HepG2 (cell line): ENCODE data around the gene ZNF625. TPM values are rescaled to one million over a fixed set of nuclear protein-coding genes. Genes with fewer than 3 reads are reported as not detected.

Experiments used
- HDAC2 ChIP-seq: sonication (generic); formaldehyde crosslinking; IDR thresholded peaks from 2 replicates; pipeline ENCODE4 v1.4.0; 2020; ENCODE audit warnings: missing genetic modification reagents
- HNF4G ChIP-seq, 2 experiments: sonication (generic) in 1 of 2; formaldehyde crosslinking in 1 of 2; IDR thresholded peaks; 2 replicates each; pipeline versions ENCODE4 v1.4.0 to v1.6.1; 2011 to 2020; ENCODE audit warnings: borderline replicate concordance in 2 of 2, low read depth in 2 of 2, mild to moderate bottlenecking in 2 of 2, low read length in 1 of 2, missing genetic modification reagents in 1 of 2, moderate library complexity in 1 of 2
- KLF12 ChIP-seq: sonication (generic); formaldehyde crosslinking; IDR thresholded peaks from 2 replicates; pipeline ENCODE4 v1.4.0; 2020; ENCODE audit warnings: missing genetic modification reagents, borderline replicate concordance
- SMARCC2 ChIP-seq: fragments of 450-650 bp; IDR thresholded peaks from 2 replicates; pipeline ENCODE4 v1.6.1; 2017; ENCODE audit warnings: antibody characterized with exemption, mild to moderate bottlenecking
- SSRP1 ChIP-seq: IDR thresholded peaks from 2 replicates; pipeline ENCODE4 v1.6.1; 2016; ENCODE audit warnings: control low read depth
- STAT5B ChIP-seq: sonication (generic); formaldehyde crosslinking; IDR thresholded peaks from 2 replicates; pipeline ENCODE4 v1.4.0; 2020; ENCODE audit warnings: missing genetic modification reagents
- ZFP36L2 ChIP-seq: sonication (generic); formaldehyde crosslinking; IDR thresholded peaks from 2 replicates; pipeline ENCODE4 v1.4.0; 2020; ENCODE audit warnings: missing genetic modification reagents
- ZMYM2 ChIP-seq: sonication (generic); formaldehyde crosslinking; IDR thresholded peaks from 2 replicates; pipeline ENCODE4 v1.8.0; 2022; ENCODE audit warnings: mild to moderate bottlenecking, missing genetic modification reagents
- ZNF160 ChIP-seq: sonication (generic); formaldehyde crosslinking; IDR thresholded peaks from 2 replicates; pipeline ENCODE4 v1.8.0; 2022; ENCODE audit warnings: mild to moderate bottlenecking, inconsistent platforms, missing genetic modification reagents
- ZNF282 ChIP-seq: fragments of 450-650 bp; IDR thresholded peaks from 2 replicates; pipeline ENCODE4 v1.6.1; 2018; ENCODE audit not compliant: partially characterized antibody
- ZNF749 ChIP-seq: sonication (generic); formaldehyde crosslinking; IDR thresholded peaks from 2 replicates; pipeline ENCODE4 v1.8.0; 2022; ENCODE audit warnings: mild to moderate bottlenecking, missing genetic modification reagents, moderate library complexity, borderline replicate concordance
- ZSCAN22 ChIP-seq: sonication (generic); formaldehyde crosslinking; IDR thresholded peaks from 2 replicates; pipeline ENCODE4 v1.4.0; 2020; ENCODE audit warnings: mild to moderate bottlenecking, missing genetic modification reagents
- polyA plus RNA-seq, 8 experiments: library from polyadenylated mRNA; depleted of rRNA in 3 of 8; stranded (reverse) in 7 of 8; unstranded in 1 of 8; fragments of >200 nt; fragmentation: Illumina TruSeq in 4 of 8; extraction: Trizol in 4 of 8; gene quantifications; 2 replicates each; pipeline versions ENCODE4 v1.2.1 to v1.2.3, GENCODE V29; 2011 to 2016; ENCODE audit warnings: low read depth in 4 of 8, missing spikeins in 1 of 8, mixed read lengths in 1 of 8; ENCODE audit not compliant: insufficient read depth in 1 of 8
- total RNA-seq, 5 experiments: library from RNA; depleted of rRNA; stranded (reverse); fragments of >200 nt; fragmentation: Illumina TruSeq; extraction: Trizol; gene quantifications; 2 replicates each; pipeline ENCODE4 v1.2.3, GENCODE V29; 2016; ENCODE audit warnings: low read depth in 1 of 5
- TF ChIP-seq, protein P1 (sequence below): sonication (generic); formaldehyde crosslinking; IDR thresholded peaks from 2 replicates; pipeline ENCODE4 v1.5.0; 2020; ENCODE audit warnings: mild to moderate bottlenecking, missing genetic modification reagents
- TF ChIP-seq, protein P2 (sequence below): sonication (generic); formaldehyde crosslinking; IDR thresholded peaks from 2 replicates; pipeline ENCODE4 v1.5.0; 2020; ENCODE audit warnings: mild to moderate bottlenecking, missing genetic modification reagents
- TF ChIP-seq, protein P3 (sequence below): sonication (generic); formaldehyde crosslinking; IDR thresholded peaks from 2 replicates; pipeline ENCODE4 v1.5.1; 2020; ENCODE audit warnings: mild to moderate bottlenecking, missing genetic modification reagents, borderline replicate concordance
- TF ChIP-seq, protein P4 (sequence below): sonication (generic); formaldehyde crosslinking; IDR thresholded peaks from 2 replicates; pipeline ENCODE4 v1.5.0; 2020; ENCODE audit warnings: missing genetic modification reagents
- TF ChIP-seq, protein P5 (sequence below): IDR thresholded peaks from 2 replicates; pipeline ENCODE4 v1.6.1; 2016; ENCODE audit warnings: low read depth
- TF ChIP-seq, protein P6 (sequence below): sonication (generic); formaldehyde crosslinking; IDR thresholded peaks from 2 replicates; pipeline ENCODE4 v1.8.0; 2022; ENCODE audit warnings: mild to moderate bottlenecking, missing genetic modification reagents, borderline replicate concordance

The ZNF625 gene
- total and polyA plus RNA-seq, 2 of the 13 experiments (the other 11 are each of a cell fraction or from before 2014, with no cell fraction given): 1.7 to 12.2 TPM

DNA sequence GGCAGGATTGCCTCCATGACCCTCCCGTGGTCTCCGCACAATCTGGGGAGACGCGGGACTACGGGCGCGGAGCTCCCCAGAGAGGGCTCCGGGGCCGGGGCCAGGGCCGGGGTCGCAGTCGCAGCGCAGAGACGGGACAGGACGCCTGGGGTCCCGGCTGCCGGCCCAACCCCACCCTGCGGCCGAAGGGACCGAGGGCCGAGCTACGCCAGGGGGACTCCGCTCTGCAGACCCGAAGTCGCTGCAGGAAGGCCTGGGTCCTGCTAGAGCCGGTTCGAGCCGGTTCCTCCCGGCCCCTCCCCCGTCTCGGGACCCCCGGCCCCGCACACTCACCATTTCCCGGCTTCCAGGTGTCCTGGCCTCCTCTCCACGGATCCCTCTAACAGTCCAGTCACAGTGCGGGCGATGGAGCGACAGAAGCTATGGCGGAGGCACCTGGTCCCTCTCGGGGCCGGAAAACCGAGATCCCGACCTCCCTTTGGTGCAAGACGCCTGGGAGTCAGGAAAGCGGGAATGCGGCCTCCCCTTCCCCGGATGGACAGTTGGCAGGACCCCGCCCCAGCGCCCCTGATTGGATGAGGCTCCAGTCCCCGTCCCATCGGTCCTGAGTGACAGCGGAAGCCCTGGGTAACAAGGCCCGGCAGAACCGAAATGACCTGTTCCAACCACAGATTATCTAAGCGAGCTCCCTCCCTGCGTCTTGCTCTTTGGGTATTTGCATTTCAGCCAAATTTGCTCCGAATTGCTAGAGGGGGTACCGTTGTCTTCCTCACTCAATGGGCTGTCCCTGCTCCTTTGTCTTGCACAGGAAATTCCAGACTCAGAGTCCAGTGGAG is at the start of gene ZNF625 (continued):
- TF ChIP-seq, protein P1, sequence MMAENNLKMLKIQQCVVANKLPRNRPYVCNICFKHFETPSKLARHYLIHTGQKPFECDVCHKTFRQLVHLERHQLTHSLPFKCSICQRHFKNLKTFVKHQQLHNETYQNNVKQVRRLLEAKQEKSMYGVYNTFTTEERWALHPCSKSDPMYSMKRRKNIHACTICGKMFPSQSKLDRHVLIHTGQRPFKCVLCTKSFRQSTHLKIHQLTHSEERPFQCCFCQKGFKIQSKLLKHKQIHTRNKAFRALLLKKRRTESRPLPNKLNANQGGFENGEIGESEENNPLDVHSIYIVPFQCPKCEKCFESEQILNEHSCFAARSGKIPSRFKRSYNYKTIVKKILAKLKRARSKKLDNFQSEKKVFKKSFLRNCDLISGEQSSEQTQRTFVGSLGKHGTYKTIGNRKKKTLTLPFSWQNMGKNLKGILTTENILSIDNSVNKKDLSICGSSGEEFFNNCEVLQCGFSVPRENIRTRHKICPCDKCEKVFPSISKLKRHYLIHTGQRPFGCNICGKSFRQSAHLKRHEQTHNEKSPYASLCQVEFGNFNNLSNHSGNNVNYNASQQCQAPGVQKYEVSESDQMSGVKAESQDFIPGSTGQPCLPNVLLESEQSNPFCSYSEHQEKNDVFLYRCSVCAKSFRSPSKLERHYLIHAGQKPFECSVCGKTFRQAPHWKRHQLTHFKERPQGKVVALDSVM (CRISPR knock-in tag): peak; percentile 71
- TF ChIP-seq, protein P2, sequence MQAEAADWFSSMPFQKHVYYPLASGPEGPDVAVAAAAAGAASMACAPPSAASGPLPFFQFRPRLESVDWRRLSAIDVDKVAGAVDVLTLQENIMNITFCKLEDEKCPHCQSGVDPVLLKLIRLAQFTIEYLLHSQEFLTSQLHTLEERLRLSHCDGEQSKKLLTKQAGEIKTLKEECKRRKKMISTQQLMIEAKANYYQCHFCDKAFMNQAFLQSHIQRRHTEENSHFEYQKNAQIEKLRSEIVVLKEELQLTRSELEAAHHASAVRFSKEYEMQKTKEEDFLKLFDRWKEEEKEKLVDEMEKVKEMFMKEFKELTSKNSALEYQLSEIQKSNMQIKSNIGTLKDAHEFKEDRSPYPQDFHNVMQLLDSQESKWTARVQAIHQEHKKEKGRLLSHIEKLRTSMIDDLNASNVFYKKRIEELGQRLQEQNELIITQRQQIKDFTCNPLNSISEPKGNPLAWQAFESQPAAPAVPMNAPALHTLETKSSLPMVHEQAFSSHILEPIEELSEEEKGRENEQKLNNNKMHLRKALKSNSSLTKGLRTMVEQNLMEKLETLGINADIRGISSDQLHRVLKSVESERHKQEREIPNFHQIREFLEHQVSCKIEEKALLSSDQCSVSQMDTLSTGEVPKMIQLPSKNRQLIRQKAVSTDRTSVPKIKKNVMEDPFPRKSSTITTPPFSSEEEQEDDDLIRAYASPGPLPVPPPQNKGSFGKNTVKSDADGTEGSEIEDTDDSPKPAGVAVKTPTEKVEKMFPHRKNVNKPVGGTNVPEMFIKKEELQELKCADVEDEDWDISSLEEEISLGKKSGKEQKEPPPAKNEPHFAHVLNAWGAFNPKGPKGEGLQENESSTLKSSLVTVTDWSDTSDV (CRISPR knock-in tag): no peak
- TF ChIP-seq, protein P3, sequence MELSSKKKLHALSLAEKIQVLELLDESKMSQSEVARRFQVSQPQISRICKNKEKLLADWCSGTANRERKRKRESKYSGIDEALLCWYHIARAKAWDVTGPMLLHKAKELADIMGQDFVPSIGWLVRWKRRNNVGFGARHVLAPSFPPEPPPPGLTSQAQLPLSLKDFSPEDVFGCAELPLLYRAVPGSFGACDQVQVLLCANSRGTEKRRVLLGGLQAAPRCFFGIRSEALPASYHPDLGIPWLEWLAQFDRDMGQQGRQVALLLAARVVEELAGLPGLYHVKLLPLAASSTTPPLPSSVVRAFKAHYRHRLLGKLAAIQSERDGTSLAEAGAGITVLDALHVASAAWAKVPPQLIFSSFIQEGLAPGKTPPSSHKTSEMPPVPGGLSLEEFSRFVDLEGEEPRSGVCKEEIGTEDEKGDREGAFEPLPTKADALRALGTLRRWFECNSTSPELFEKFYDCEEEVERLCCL: peak; percentile 40; the same call in 1 of the 2 replicates
- no peak for TF ChIP-seq KLF12 (CRISPR knock-in tag)
- TF ChIP-seq, protein P4, sequence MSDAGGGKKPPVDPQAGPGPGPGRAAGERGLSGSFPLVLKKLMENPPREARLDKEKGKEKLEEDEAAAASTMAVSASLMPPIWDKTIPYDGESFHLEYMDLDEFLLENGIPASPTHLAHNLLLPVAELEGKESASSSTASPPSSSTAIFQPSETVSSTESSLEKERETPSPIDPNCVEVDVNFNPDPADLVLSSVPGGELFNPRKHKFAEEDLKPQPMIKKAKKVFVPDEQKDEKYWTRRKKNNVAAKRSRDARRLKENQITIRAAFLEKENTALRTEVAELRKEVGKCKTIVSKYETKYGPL (CRISPR knock-in tag): no peak
- TF ChIP-seq STAT5B (CRISPR knock-in tag): no peak
- TF ChIP-seq, protein P5, sequence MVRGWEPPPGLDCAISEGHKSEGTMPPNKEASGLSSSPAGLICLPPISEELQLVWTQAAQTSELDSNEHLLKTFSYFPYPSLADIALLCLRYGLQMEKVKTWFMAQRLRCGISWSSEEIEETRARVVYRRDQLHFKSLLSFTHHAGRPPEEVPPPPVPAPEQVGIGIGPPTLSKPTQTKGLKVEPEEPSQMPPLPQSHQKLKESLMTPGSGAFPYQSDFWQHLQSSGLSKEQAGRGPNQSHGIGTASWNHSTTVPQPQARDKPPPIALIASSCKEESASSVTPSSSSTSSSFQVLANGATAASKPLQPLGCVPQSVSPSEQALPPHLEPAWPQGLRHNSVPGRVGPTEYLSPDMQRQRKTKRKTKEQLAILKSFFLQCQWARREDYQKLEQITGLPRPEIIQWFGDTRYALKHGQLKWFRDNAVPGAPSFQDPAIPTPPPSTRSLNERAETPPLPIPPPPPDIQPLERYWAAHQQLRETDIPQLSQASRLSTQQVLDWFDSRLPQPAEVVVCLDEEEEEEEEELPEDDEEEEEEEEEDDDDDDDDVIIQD: 0 out of 2 replicates have a peak, but pooled peaks have one; percentile 40
- TF ChIP-seq ZFP36L2 (CRISPR knock-in tag): no peak
- TF ChIP-seq ZSCAN22 (CRISPR knock-in tag): no peak
- no peak for TF ChIP-seq SSRP1 (CRISPR knock-in tag)
- no peak for TF ChIP-seq ZMYM2 (CRISPR knock-in tag)
- TF ChIP-seq HDAC2 (CRISPR knock-in tag): no peak
- TF ChIP-seq HNF4G (IDR thresholded peaks at IDR 0.05; ENCODE audit: borderline replicate concordance, low read depth, low read length): no peak
- TF ChIP-seq HNF4G (CRISPR knock-in tag; IDR thresholded peaks at IDR 0.05; ENCODE audit: borderline replicate concordance, low read depth): no peak
- no peak for TF ChIP-seq SMARCC2
- no peak for TF ChIP-seq ZNF282
- TF ChIP-seq, protein P6, sequence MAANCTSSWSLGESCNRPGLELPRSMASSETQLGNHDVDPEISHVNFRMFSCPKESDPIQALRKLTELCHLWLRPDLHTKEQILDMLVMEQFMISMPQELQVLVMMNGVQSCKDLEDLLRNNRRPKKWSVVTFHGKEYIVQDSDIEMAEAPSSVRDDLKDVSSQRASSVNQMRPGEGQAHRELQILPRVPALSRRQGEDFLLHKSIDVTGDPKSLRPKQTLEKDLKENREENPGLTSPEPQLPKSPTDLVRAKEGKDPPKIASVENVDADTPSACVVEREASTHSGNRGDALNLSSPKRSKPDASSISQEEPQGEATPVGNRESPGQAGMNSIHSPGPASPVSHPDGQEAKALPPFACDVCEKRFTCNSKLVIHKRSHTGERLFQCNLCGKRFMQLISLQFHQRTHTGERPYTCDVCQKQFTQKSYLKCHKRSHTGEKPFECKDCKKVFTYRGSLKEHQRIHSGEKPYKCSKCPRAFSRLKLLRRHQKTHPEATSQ: no peak
- TF ChIP-seq ZNF749 (CRISPR knock-in tag): 0 out of 2 replicates have a peak, but pooled peaks have one; percentile 58
- TF ChIP-seq ZNF160 (CRISPR knock-in tag): 0 out of 2 replicates have a peak, but pooled peaks have one; percentile 28
